ENCODE measurements around the gene PRAMEF9.
"Not testable (repeated sequence)": the region's sequence is repeated elsewhere in the genome, so short reads cannot be mapped to it uniquely, and the experiment has no call there.

The PRAMEF9 gene

GRCh38 chr1:13171548-13171947, at the start of gene PRAMEF9:
Gene PRAMEF9, plus strand, starts transcription at chr1:13171848. Its CDS starts 3,433 bp downstream, at chr1:13175281.
- DNase-seq (ENCODE audit: low read depth): not testable (repeated sequence)

- not testable (repeated sequence) for DNase-seq (ENCODE audit: low read depth)
Observed at GRCh38 chr1:13155909-13156308, 15.7 kb upstream of the PRAMEF9 start, which contains the start of gene PRAMEF26. Gene PRAMEF26, minus strand, starts transcription at chr1:13156009. Its CDS starts 2,914 bp downstream, at chr1:13153095.

- not testable (repeated sequence) for DNase-seq (ENCODE audit: low read depth)
Observed at GRCh38 chr1:13165531-13165930, 6.1 kb upstream of the PRAMEF9 start, which contains the start of gene HNRNPCL4. Gene HNRNPCL4, minus strand, starts transcription at chr1:13165631. Its CDS starts 164 bp downstream, at chr1:13165467.

- not testable (repeated sequence) for DNase-seq (ENCODE audit: low read depth)
Observed at GRCh38 chr1:13201309-13201708, 29.7 kb downstream of the PRAMEF9 start, which contains the start of gene PRAMEF13. Gene PRAMEF13, minus strand, starts transcription at chr1:13201409. Its CDS starts 1,820 bp downstream, at chr1:13199589.

GRCh38 chr1:13208712-13209111, 37.1 kb downstream of the PRAMEF9 start:
- not testable (repeated sequence) for DNase-seq (ENCODE audit: low read depth)

GRCh38 chr1:13216619-13217018, 45.0 kb downstream of the PRAMEF9 start:
- DNase-seq (ENCODE audit: low read depth): not testable (repeated sequence)

- DNase-seq (ENCODE audit: low read depth): not testable (repeated sequence)
Observed at GRCh38 chr1:13219203-13219602, 47.6 kb downstream of the PRAMEF9 start.

GRCh38 chr1:13222788-13223187, 51.1 kb downstream of the PRAMEF9 start:
- DNase-seq (ENCODE audit: low read depth): not testable (repeated sequence)

- DNase-seq (ENCODE audit: low read depth): no peak
Observed at GRCh38 chr1:13224480-13225060, 52.9 kb downstream of the PRAMEF9 start.

- DNase-seq (ENCODE audit: low read depth): not testable (repeated sequence)
Observed at GRCh38 chr1:13225675-13226204, 54.1 kb downstream of the PRAMEF9 start, which contains the start of gene PRAMEF18. Gene PRAMEF18, minus strand, starts transcription at chr1:13226154. Its CDS starts 48 bp downstream, at chr1:13226106.

GRCh38 chr1:13227271-13228055, 55.8 kb downstream of the PRAMEF9 start:
- not testable (repeated sequence) for DNase-seq (ENCODE audit: low read depth)

- DNase-seq (ENCODE audit: low read depth): no peak
Observed at GRCh38 chr1:13228343-13228781, 56.7 kb downstream of the PRAMEF9 start.
